GM19397 (cell line): ENCODE data around the gene UGT1A1.
"Not testable (repeated sequence)": the region's sequence is repeated elsewhere in the genome, so short reads cannot be mapped to it uniquely, and the experiment has no call there.

Experiments used
- ATAC-seq: cut with Tn5 transposase; IDR thresholded peaks from one replicate; pipeline ENCODE4 v1.9.1; 2021; ENCODE audit warnings: mild to moderate bottlenecking, moderate library complexity; ENCODE audit not compliant: unreplicated experiment

The UGT1A1 gene

GRCh38 chr2:233760043-233760442 lies at the start of gene UGT1A1:
TSS of gene UGT1A1 (plus strand) at chr2:233760270. CDS start at chr2:233760288, 18 bp downstream.
- ATAC-seq, result no peak

DNA sequence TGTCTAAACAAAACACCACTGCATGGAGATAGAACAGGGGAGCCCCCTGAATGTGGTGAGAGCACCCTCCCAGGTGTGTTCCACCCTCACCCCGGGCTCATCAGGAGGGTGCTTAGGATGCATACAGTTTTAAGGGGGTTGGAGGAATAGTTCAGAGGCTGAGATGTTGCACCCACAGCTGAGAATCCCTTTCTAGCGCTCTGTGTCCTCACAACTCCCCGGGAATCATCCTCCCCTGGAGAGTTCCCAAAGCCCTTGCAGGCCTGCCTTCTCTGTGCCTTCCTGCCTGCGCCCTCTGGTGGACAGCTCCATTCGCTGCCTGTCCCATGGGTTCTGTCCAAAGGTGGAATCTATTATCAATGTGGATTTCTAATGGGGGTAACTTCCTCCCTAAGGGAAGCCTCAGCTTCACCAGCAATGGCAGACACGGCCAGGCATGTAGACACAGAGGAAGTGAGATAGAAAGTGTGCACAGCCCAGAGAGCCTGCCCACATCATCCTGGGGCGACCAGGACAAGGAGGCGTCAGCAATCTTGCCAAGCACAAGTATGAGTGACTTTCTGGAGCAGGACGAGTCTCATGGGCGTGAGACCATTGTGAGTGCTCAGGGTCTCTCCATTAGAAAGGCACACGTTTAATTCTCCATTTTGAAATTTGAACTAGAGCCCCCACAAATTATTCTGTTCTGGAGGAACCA lies 48.6 kb upstream of the UGT1A1 start:
- ATAC-seq, result no peak

DNA sequence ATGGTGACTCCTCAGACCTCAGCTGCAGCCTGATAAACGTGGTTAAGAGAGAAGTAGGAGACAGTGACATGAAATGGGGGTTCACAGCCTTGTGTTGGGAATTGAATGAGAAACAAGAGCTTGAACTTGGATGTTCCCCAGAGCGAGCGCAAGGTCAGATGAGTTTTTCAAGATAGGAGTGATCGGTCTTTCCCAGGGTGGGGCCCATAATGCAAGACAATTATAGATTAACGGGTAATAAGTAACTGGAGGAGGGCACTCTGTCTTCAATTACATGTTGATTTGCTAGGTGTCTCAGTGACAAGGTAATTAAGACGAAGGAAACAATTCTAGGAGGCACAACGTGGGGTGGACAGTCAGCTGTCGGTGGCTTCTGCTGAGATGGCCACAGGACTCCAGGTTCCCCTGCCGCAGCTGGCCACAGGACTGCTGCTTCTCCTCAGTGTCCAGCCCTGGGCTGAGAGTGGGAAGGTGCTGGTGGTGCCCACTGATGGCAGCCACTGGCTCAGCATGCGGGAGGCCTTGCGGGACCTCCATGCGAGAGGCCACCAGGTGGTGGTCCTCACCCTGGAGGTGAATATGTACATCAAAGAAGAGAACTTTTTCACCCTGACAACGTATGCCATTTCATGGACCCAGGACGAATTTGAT lies 47.3 kb upstream of the UGT1A1 start, which contains the start of gene UGT1A5:
UGT1A5 (plus strand) TSS at position 297 of the 651 bp plus-strand sequence; CDS start at position 382, 85 bp downstream.
- no peak for ATAC-seq

- ATAC-seq, result no peak
Observed at GRCh38 chr2:233713262-233713615, 46.8 kb upstream of the UGT1A1 start.

GRCh38 chr2:233714121-233714520 lies 45.9 kb upstream of the UGT1A1 start:
- no peak for ATAC-seq

GRCh38 chr2:233718552-233718951 lies 41.5 kb upstream of the UGT1A1 start, which contains the start of gene UGT1A4:
TSS of gene UGT1A4 (plus strand) at chr2:233718736. CDS start at chr2:233718821, 85 bp downstream.
- ATAC-seq, result no peak

GRCh38 chr2:233728723-233729301 lies 31.3 kb upstream of the UGT1A1 start, which contains the start of gene UGT1A3:
TSS of gene UGT1A3 (plus strand) at chr2:233729042. CDS start at chr2:233729127, 85 bp downstream.
- ATAC-seq, result no peak

DNA sequence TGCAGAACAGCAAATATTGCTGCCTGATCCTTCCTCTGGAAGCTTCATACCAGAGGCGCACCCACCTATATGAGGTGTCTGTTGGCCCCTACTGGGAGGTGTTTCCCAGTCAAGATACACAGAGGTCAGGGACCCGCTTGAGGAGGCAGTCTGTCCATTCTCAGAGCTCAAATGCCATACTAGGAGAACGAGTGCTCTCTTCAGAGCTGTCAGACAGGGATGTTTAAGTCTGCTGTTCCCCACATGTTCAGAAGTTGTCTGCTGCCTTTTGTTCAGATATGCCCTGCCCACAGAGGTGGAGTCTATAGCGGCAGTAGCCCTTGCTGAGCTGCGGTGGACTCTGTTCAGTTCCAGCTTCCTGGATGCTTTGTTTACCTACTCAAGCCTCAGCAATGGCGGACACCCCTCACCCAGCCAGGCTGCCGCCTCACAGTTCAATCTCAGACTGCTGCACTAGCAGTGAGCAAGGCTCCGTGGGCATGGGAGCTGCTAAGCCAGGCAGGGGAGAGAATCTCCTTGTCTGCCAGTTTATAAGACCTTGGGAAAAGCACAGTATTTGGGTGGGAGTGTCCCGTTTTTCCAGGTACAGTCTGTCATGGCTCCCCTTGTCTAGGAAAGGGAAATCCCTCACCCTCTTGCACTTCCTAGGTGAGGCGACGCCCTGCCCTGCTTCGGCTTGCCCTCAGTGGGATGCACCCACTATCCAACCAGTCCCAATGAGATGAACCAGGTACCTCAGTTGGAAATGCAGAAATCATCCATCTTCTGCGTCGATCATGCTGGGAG lies 23.0 kb upstream of the UGT1A1 start:
- ATAC-seq, result not testable (repeated sequence)

- ATAC-seq, result no peak
Observed at GRCh38 chr2:233740870-233741269, 19.2 kb upstream of the UGT1A1 start.

DNA sequence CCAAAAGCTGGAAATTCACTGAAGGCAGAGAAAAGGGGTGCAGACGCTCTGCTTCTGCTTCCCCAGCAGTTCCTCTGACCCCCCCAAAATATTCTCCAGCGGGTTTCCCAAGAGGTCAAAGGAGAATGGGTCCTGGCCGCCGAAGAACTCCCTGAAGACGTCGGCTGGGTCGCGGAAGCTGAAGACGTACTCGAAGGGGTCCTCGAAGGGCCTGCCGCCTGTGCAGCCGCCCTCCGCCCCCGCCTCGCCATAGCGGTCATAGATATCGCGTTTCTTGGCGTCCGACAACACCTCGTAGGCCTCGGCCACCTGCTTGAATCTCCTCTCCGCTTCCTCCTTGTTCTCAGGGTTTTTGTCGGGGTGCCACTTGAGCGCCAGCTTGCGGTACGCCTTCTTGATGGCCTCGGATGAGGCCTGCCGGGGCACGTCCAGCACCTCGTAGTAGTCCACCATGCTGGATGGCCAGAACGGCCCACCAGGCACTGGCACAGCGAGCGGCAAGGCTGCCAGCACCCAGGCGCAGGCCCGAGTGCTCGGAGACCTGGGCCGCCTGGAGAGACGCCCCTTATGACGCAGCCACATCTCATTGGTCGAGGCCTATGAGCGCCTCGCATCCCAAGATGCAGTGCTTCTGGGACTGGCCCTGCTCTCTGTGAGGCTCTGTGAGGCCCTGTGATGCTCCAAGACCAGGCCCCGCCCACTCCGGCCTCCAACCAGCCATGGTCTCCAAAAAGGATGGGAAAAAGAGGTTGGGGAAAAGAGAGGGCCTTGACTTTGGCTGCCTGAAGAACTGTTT lies 16.4 kb upstream of the UGT1A1 start:
- no peak for ATAC-seq

DNA sequence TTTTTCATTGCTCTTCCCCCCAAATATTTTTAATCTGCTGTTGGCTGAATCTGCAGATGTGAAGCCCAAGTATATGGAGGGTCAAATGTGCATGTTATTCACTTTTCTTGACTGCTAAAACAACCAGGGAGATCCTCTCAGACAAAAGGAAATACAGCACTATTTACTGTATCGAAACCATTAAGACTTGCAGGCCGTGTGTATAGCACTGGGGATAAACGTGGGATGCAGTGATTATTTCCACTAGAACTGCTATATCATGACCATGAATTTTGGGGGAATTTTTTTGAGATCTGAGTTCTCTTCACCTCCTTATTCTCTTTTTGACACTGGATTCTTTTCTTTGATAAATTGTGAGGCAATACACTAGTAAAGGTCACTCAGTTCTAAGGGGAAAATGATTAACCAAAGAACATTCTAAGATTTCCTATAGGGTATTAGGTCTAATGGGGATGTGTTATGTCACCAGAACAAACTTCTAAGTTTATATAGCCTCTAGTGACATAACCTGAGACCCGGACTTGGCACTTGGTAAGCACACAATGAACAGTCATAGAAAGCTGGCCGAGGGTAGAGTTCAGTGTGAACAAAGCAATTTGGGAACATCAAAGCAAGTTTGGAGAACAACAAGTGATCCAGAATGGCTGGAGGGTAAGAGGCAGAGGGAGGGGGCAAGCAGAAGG lies 14.9 kb upstream of the UGT1A1 start:
- no peak for ATAC-seq

GRCh38 chr2:233745838-233746237 lies 14.2 kb upstream of the UGT1A1 start:
- ATAC-seq, result not testable (repeated sequence)

DNA sequence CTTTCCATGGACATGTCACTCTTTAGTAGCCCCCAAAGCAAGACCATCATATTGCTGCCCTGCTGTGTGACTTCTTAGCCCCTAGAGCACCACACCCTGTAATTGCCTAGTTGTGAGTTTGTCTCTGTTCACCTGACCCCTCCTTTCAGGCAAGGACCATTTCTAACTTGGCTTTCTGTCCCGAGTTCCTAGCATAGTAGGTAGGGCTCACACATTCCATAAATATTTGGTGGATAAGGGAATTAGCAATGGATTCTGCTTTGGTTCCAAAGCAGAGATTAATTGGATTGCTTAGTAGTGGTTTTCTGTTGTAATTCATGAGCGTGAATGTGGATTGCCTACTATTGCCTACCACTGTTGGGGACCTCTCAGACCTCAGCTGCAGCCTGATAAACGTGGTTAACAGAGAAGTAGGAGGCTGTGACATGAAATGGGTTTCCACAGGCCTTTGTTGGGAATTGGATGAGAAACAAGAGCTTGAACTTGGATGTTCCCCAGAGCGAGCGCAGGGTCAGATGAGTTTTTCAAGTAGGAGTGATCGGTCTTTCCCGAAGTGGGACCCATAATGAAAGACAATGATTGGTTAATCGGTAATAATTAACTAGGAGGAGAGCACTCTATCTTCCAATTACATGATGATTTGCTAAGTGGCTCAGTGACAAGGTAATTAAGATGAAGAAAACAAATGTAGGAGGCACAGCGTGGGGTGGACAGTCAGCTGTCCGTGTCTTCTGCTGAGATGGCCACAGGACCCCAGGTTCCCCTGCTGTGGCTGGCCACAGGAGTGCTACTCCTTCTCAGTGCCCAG lies 13.4 kb upstream of the UGT1A1 start:
- no peak for ATAC-seq

DNA sequence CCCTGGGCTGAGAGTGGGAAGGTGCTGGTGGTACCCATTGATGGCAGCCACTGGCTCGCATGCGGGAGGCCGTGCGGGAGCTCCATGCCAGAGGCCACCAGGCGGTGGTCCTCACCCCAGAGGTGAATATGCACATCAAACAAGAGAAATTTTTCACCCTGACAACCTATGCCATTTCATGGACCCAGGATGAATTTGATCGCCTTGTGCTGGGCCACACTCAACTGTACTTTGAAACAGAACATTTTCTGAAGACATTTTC lies 12.9 kb upstream of the UGT1A1 start:
- ATAC-seq, result no peak

- not testable (repeated sequence) for ATAC-seq
Observed at GRCh38 chr2:233750689-233751088, 9.4 kb upstream of the UGT1A1 start.

- ATAC-seq, result not testable (repeated sequence)
Observed at GRCh38 chr2:233751212-233752009, 8.7 kb upstream of the UGT1A1 start.

DNA sequence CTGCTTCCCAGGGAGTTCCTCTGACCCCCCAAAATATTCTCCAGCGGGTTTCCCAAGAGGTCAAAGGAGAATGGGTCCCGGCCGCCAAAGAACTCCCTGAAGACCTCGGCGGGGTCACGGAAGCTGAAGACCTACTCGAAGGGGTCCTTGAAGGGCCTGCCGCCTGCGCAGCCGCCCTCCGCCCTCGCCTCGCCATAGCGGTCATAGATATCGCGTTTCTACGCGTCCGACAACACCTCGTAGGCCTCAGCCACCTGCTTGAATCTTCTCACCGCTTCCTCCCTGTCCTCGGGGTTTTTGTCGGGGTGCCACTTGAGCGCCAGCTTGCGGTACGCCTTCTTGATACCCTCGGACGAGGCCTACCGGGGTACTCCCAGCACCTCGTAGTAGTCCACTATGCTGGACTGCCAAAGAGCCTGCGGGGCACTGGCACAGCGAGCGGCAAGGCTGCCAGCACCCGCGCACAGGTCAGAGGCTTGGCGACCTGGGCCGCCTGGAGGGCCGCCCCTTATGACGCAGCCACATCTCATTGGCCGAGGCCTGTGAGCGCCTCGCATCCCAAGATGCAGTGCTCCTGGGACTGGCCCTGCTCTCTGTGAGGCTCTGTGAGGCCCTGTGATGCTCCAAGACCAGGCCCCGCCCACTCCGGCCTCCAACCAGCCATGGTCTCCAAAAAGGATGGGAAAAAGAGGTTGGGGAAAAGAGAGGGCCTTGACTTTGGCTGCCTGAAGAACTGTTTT lies 5.0 kb upstream of the UGT1A1 start:
- no peak for ATAC-seq
